K562 (cell line): ENCODE measurements around the gene ATF7IP.

Experiments
- EP300 ChIP-seq: IDR thresholded peaks from 2 replicates; pipeline ENCODE4 v1.6.1; 2012; ENCODE audit warnings: low read length, improper control_type of control experiment
- ZNF174 ChIP-seq: fragments of 250-450 bp; sonication (Bioruptor Pico); IDR thresholded peaks from 2 replicates; pipeline ENCODE4 v1.4.0; 2020; ENCODE audit warnings: mild to moderate bottlenecking
- TF ChIP-seq, protein P1 (sequence below), 3 experiments: IDR thresholded peaks in 2 of 3; conservative IDR thresholded peaks in 1 of 3; 2 replicates each; pipeline ENCODE4 v1.5.1; 2011 to 2012; ENCODE audit warnings: low read length in 3 of 3, mild to moderate bottlenecking in 3 of 3, control low read depth in 2 of 3, improper control_type of control experiment in 1 of 3, inconsistent platforms in 1 of 3, low read depth in 1 of 3, mixed read lengths in 1 of 3, moderate library complexity in 1 of 3; ENCODE audit not compliant: insufficient read depth in 2 of 3

DNA sequence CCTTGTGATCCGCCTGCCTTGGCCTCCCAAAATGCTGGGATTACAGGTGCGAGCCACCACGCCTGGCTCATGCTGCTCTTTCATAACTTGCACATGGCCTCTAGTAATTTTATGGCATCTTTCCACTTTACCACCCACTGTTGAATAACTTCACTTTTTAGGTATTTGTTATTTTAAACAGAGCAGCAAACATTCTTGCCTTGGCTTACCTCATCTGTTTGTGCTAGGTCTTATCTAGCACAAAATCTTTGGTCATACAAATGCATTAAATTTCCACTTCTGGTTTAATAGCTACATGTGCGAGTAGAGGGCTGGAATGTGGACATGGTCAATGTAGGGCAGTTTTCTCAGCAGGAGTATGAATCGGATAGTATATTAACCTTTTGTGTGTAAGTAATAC, 38.8 kb upstream of the ATF7IP start:
- TF ChIP-seq, protein P1, sequence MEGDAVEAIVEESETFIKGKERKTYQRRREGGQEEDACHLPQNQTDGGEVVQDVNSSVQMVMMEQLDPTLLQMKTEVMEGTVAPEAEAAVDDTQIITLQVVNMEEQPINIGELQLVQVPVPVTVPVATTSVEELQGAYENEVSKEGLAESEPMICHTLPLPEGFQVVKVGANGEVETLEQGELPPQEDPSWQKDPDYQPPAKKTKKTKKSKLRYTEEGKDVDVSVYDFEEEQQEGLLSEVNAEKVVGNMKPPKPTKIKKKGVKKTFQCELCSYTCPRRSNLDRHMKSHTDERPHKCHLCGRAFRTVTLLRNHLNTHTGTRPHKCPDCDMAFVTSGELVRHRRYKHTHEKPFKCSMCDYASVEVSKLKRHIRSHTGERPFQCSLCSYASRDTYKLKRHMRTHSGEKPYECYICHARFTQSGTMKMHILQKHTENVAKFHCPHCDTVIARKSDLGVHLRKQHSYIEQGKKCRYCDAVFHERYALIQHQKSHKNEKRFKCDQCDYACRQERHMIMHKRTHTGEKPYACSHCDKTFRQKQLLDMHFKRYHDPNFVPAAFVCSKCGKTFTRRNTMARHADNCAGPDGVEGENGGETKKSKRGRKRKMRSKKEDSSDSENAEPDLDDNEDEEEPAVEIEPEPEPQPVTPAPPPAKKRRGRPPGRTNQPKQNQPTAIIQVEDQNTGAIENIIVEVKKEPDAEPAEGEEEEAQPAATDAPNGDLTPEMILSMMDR (IDR thresholded peaks at IDR 0.05 in 2 of 3, conservative IDR thresholded peaks at IDR 0.05 in 1 of 3; ENCODE audit: insufficient read depth in 2 of 3, low read depth in 1 of 3, low read length in 3 of 3): no peak
- TF ChIP-seq ZNF174 (no peak), EP300 (no peak)
